ENCODE measurements around the gene PHKG2.

- TF ChIP-seq CTCF (IDR thresholded peaks at IDR 0.05; ENCODE audit: insufficient read depth, low read length, poor library complexity, severe bottlenecking) (no peak), EZH2phosphoT487 (conservative IDR thresholded peaks at IDR 0.05; ENCODE audit: low read length) (no peak)
Observed at GRCh38 chr16:30764086-30764485, 15.9 kb downstream of the PHKG2 start.

All from SU-DHL-6 (cell line).